Bronchial epithelial cell (primary cell): ENCODE measurements around the gene RMP24.

Source experiments
- DNase-seq: peaks from one replicate; pipeline ENCODE4 v3.0.0-alpha.2; 2010; ENCODE audit warnings: low read depth
- FAIRE-seq: peaks from 2 replicates; lab custom pipeline; 2011; peaks lifted over from hg19 to GRCh38; lab: Jason Lieb, UNC
- H3K27me3 ChIP-seq: 2 replicates; pipeline ENCODE4 v1.5.1; 2011; ENCODE audit warnings: low read length; ENCODE audit not compliant: control insufficient read depth, insufficient read depth
- H3K36me3 ChIP-seq: 2 replicates; pipeline ENCODE4 v1.5.1; 2011; ENCODE audit warnings: low read length; ENCODE audit not compliant: control insufficient read depth, insufficient read depth
- H3K4me3 ChIP-seq: 2 replicates; pipeline ENCODE4 v1.5.1; 2011; ENCODE audit warnings: mild to moderate bottlenecking, low read depth, low read length, control low read depth
- TF ChIP-seq, protein P1 (sequence below): IDR thresholded peaks from 2 replicates; pipeline ENCODE4 v1.5.1; 2011; ENCODE audit warnings: mild to moderate bottlenecking, moderate library complexity, low read length, control low read depth, inconsistent platforms; ENCODE audit not compliant: insufficient read depth, severe bottlenecking

Gene RMP24

DNA sequence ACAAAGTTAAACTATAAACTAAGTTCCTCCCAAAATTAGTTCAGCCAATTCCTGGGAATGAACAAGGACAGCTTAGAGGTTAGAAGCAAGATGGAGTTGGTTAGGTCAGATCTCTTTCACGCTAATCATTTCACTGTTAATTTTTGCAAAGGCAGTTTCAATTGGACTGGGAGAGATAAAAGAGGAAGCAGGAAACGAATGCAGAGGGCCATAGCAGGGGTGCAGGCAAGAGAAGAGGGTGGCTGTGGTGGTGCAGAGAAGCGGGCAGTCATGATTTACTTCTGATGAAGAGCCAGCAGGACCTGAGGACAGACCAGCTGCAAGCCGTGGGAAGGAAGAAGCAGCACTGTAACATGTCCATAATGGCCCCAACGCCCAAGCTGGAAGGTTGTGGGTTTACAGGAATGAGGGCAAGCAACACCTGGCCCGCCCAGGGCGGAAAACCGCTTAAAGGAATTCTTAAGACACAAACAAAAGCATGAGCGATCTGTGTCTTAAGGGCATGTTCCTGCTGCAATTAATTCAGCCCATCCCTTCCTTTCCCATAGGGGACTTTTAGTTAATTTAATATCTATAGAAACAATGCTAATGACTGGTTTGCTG, 4.1 kb upstream of the RMP24 start:
- Histone ChIP-seq H3K36me3 (no peaks in the 10 kb centered on the region), H3K27me3 (no peaks in the 10 kb centered on the region), H3K4me3 (no peak overlapping the region)
- peak; percentile 56 for DNase-seq
- TF ChIP-seq, protein P1, sequence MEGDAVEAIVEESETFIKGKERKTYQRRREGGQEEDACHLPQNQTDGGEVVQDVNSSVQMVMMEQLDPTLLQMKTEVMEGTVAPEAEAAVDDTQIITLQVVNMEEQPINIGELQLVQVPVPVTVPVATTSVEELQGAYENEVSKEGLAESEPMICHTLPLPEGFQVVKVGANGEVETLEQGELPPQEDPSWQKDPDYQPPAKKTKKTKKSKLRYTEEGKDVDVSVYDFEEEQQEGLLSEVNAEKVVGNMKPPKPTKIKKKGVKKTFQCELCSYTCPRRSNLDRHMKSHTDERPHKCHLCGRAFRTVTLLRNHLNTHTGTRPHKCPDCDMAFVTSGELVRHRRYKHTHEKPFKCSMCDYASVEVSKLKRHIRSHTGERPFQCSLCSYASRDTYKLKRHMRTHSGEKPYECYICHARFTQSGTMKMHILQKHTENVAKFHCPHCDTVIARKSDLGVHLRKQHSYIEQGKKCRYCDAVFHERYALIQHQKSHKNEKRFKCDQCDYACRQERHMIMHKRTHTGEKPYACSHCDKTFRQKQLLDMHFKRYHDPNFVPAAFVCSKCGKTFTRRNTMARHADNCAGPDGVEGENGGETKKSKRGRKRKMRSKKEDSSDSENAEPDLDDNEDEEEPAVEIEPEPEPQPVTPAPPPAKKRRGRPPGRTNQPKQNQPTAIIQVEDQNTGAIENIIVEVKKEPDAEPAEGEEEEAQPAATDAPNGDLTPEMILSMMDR: no peak
- no peak for FAIRE-seq

DNA sequence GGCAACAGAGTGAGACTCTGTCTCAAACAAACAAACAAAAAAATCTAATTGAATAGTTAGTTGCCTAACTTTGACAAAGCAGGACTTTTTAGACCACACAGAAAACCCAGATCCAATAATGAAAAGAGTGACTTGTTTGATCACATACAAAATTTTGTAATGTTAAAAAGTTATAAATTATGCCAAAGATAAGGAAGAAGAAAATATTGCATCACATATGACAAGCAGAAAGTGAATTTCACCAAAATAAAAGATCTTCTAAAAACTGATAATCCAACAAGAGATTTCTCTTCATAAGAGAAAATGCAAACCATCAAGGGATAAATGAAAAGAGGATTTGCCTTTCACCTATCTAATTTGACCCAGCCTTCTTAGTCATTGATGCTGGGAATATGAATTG, 2.8 kb upstream of the RMP24 start:
- FAIRE-seq: no peak
- TF ChIP-seq, protein P1: no peak

DNA sequence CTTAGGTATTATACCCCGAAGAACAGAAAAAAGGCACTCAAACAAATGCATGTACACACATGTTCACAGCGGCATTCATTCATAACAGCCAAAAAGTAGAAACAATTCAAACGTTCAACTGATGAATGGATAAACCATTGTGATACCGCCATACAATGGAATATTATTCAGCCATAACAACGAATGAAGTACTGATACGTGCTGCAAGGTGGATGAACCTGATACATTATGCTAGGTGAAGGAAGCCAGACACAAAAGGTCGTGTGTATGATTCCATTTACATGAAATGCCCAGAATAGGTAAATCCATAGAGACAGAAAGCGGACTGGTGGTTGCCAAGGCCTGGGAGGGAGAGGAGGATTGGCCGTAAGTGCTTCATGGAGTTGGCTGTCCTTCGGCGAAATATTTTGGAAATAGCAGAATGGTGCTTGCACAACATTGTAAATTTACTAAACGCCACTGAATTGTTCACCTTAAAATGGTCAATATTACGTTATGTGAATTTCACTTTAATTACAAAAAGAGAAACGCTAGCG, 750 bp upstream of the RMP24 start:
- TF ChIP-seq, protein P1: no peak
- FAIRE-seq: no peak
- no peak for DNase-seq
- H3K36me3 ChIP-seq: peaks cover 2% of the 10 kb centered on the region
- no peaks in the 10 kb centered on the region for H3K27me3 ChIP-seq
- H3K4me3 ChIP-seq: peak overlapping the region; percentile 61

More for the DNA sequence above, 2.8 kb upstream of the RMP24 start:
- Histone ChIP-seq H3K27me3 (no peaks in the 10 kb centered on the region), H3K36me3 (peaks cover 2% of the 10 kb centered on the region), H3K4me3 (no peak overlapping the region)
- no peak for DNase-seq

DNA sequence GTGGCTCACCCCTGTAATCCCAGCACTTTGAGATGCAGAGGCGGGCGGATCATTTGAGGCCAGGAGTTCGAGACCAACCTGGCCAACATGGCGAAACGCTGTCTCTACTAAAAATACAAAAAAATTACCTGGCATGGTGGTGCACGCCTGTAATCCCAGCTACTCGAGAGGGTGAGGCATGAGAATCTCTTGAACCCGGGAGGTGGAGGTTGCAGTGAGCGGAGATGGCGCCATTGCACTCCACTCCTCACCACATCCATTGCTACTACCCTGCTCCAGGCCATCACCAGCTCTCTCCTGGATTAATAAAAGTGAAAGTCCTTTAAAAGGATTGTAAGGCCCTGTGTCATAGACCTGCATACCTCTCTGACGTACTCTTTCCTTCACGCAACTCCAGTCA, 1.2 kb downstream of the RMP24 start:
- TF ChIP-seq, protein P1: no peak
- H3K27me3 ChIP-seq: no peaks in the 10 kb centered on the region
- DNase-seq: no peak
- no peak for FAIRE-seq
- no peak overlapping the region for H3K4me3 ChIP-seq
- peaks cover 8% of the 10 kb centered on the region for H3K36me3 ChIP-seq

DNA sequence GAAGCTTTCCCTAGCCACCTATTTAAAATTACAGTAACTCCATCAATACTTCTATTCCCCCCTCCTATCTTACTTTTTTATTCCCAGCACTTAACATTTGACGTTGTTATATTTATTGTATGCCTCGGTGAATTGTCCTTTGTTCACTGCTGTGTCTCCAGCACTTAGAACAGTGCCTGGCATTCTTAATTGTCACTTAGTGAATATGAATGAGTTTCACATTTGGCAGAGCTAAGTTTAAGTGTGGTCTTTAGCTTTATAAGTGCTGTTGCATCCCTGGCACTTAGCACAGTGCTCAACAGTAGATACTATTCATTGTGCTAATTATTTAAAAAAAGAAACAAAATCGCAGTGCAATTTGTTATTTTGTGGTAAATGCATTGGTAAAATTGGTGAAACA, 1.7 kb downstream of the RMP24 start:
- no peak for FAIRE-seq
- no peak overlapping the region for H3K4me3 ChIP-seq

More for the DNA sequence above, 1.7 kb downstream of the RMP24 start:
- no peak for DNase-seq
- TF ChIP-seq, protein P1: no peak
- H3K27me3 ChIP-seq: no peaks in the 10 kb centered on the region
- peaks cover 8% of the 10 kb centered on the region for H3K36me3 ChIP-seq
